HEK293T (cell line): ENCODE data around the gene DMKN.

Experiments
- CTCF ChIA-PET: fragments of 350-600 bp; formaldehyde crosslinking; extraction: SDS; loops from one replicate; lab custom pipeline; 2021; ENCODE audit warnings: antibody characterized with exemption, inconsistent platforms; lab: Yijun Ruan, JAX
- POLR2A ChIA-PET: fragments of 350-600 bp; formaldehyde crosslinking; extraction: SDS; loops from one replicate; lab custom pipeline; 2020; ENCODE audit warnings: antibody characterized with exemption, inconsistent platforms; lab: Yijun Ruan, JAX
- DNase-seq: peaks from one replicate; pipeline ENCODE4 v3.0.0; 2012; ENCODE audit warnings: mixed read lengths; ENCODE audit errors: extremely low spot score
- ARNT ChIP-seq: fragments of 450-650 bp; IDR thresholded peaks from 2 replicates; pipeline ENCODE4 v1.6.1; 2017; ENCODE audit warnings: mild to moderate bottlenecking
- BHLHE40 ChIP-seq: fragments of 450-650 bp; IDR thresholded peaks from 2 replicates; pipeline ENCODE4 v1.6.1; 2016; ENCODE audit warnings: mild to moderate bottlenecking, moderate library complexity, borderline replicate concordance
- CTBP1 ChIP-seq: fragments of 450-650 bp; IDR thresholded peaks from 2 replicates; pipeline ENCODE4 v1.6.1; 2016; ENCODE audit warnings: borderline replicate concordance
- ELF4 ChIP-seq: fragments of 450-650 bp; IDR thresholded peaks from 2 replicates; pipeline ENCODE4 v1.6.1; 2017; ENCODE audit warnings: antibody characterized with exemption
- FOXA1 ChIP-seq: fragments of 450-650 bp; IDR thresholded peaks from 2 replicates; pipeline ENCODE4 v1.6.1; 2016; ENCODE audit warnings: mild to moderate bottlenecking
- FOXK2 ChIP-seq: fragments of 450-650 bp; IDR thresholded peaks from 2 replicates; pipeline ENCODE4 v1.6.1; 2016; ENCODE audit warnings: mild to moderate bottlenecking
- FOXM1 ChIP-seq: fragments of 450-650 bp; IDR thresholded peaks from 2 replicates; pipeline ENCODE4 v1.6.1; 2017; ENCODE audit warnings: mild to moderate bottlenecking, borderline replicate concordance
- HDGF ChIP-seq: fragments of 450-650 bp; IDR thresholded peaks from 2 replicates; pipeline ENCODE4 v1.6.1; 2017; ENCODE audit warnings: antibody characterized with exemption, borderline replicate concordance
- L3MBTL2 ChIP-seq: fragments of 450-650 bp; conservative IDR thresholded peaks from 2 replicates; pipeline ENCODE4 v1.6.1; 2016; ENCODE audit warnings: mild to moderate bottlenecking
- LEF1 ChIP-seq: fragments of 450-650 bp; IDR thresholded peaks from 2 replicates; pipeline ENCODE4 v1.6.1; 2017; ENCODE audit warnings: mild to moderate bottlenecking, borderline replicate concordance
- NFRKB ChIP-seq: fragments of 450-650 bp; IDR thresholded peaks from 2 replicates; pipeline ENCODE4 v1.6.1; 2016; ENCODE audit warnings: mild to moderate bottlenecking, moderate library complexity
- SP1 ChIP-seq: fragments of 450-650 bp; IDR thresholded peaks from 2 replicates; pipeline ENCODE4 v1.6.1; 2017
- SUZ12 ChIP-seq: fragments of 450-650 bp; IDR thresholded peaks from 2 replicates; pipeline ENCODE4 v1.6.1; 2016; ENCODE audit warnings: mild to moderate bottlenecking
- TARDBP ChIP-seq: fragments of 450-650 bp; IDR thresholded peaks from 2 replicates; pipeline ENCODE4 v1.6.1; 2016
- ZNF384 ChIP-seq: fragments of 450-650 bp; IDR thresholded peaks from 2 replicates; pipeline ENCODE4 v1.6.1; 2016
- TF ChIP-seq, protein P1 (sequence below): fragments of 450-650 bp; IDR thresholded peaks from 2 replicates; pipeline ENCODE4 v1.6.1; 2016

Gene DMKN

DNA sequence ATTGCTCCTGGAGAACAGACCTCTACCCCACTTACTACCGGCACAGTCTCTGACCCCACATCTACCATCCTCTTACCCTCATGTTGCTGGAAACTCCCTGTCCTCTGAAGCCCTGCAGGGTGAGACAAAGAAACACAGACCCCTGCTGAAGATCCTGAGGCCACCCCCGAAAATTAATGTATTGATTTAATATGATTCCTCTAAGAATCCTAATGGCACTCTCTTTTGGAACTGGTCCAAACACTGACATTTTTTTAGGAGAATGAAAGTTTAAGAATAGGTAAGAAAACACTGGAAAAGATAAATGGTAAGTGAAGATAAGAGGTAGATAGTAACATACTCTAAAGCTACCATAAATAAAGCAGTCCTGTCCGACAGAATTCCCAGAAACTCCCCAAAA, 5.3 kb downstream of the DMKN start:
- ChIA-PET POLR2A (interaction anchor here (1.4 to 2.1 kb wide), 2 partner anchors 11 to 140 kb away, joined by 6 to 19 read pairs; partner anchors contain the start of gene COX6B1), CTCF (no interaction called here)
- TF ChIP-seq, protein P1, sequence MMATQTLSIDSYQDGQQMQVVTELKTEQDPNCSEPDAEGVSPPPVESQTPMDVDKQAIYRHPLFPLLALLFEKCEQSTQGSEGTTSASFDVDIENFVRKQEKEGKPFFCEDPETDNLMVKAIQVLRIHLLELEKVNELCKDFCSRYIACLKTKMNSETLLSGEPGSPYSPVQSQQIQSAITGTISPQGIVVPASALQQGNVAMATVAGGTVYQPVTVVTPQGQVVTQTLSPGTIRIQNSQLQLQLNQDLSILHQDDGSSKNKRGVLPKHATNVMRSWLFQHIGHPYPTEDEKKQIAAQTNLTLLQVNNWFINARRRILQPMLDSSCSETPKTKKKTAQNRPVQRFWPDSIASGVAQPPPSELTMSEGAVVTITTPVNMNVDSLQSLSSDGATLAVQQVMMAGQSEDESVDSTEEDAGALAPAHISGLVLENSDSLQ: no peak
- TF ChIP-seq CTBP1 (no peak), L3MBTL2 (no peak), SUZ12 (no peak), ARNT (no peak), HDGF (no peak), SP1 (no peak), ELF4 (no peak), TARDBP (no peak), BHLHE40 (no peak), FOXM1 (no peak), LEF1 (no peak), ZNF384 (no peak), FOXK2 (no peak), FOXA1 (no peak), NFRKB (no peak)
- DNase-seq: no peak

DNA sequence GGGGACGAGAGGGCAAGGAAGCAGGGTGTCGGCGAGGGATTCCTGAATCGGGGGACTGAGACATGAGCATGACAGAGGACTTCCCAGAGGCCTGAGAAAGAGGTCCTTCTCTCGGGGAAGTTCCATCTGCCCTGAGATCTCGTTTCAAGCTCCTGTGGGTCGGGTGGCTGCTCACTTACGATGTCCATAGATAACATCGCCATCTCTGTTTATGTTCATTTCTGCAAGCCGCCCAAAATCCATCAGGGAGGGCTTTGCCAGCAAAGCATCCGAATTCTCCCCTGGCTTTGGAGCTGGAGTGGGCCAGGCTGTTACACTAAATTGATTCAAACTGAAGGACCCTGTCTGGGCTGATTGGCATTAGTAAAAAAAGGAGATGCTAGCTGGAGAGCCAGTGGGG, 5.9 kb downstream of the DMKN start:
- no peak for DNase-seq
- ChIA-PET POLR2A (no interaction called here), CTCF (no interaction called here)
- TF ChIP-seq ZNF384 (no peak), SP1 (no peak), BHLHE40 (no peak), ARNT (no peak), ELF4 (no peak), LEF1 (no peak), L3MBTL2 (no peak), FOXM1 (no peak), NFRKB (no peak), TARDBP (no peak), HDGF (no peak), FOXK2 (no peak), SUZ12 (no peak)
- TF ChIP-seq, protein P1: no peak

DNA sequence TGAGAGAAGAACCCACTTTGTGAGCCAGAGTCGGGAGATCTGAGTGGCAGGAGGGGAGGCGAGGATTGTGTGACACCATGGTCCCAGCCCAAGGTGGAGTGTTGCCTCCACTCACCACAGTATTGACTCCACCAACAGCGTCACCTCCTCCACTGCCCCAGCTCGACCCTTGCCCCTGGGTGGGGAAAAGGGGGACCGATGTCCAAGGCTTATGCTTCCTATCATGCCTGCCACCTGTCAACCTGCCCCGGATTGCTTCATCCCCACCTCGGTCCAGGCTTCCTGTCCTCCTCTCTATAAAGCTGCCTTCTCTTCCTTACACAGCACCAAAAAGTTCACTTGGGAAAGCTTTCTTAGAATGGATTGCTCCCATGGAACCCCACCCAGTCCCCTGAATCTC, 7.4 kb downstream of the DMKN start:
- no peak for DNase-seq
- POLR2A ChIA-PET: interaction anchor here (2.0 kb wide), 1 partner anchor 9 kb away, joined by 14 read pairs; no protein-coding TSS in a partner anchor
- TF ChIP-seq SP1 (no peak), FOXA1 (no peak), BHLHE40 (no peak)
- CTCF ChIA-PET: interaction anchor here (1.3 kb wide), 1 partner anchor 11 kb away, joined by 6 read pairs; no protein-coding TSS in a partner anchor

DNA sequence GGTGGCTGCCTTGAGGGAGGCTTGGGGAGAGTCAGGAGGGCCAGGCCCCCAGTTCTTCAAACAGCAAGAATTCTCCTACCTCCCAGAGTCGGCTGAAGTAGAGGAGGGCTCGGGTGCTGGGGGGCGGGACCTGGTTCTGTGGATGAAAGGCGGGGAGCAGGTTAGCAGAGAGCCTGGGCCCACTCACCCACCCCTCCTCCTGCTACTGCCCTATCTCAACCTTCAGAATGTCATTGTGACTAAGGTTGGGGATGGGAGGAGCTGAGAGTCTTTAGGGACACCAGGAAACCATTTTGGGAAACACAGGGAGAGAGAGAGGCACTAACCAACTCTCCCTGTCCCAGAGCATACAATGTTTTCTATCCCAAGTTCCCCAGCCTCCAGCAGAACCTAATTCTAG, 10.7 kb downstream of the DMKN start:
- ChIA-PET POLR2A (interaction anchor here (1.1 kb wide), 1 partner anchor 8 kb away, joined by 8 read pairs; no protein-coding TSS in a partner anchor), CTCF (interaction anchor here (0.9 kb wide), 1 partner anchor 8 kb away, joined by 4 read pairs; no protein-coding TSS in a partner anchor)
- no peak for DNase-seq

DNA sequence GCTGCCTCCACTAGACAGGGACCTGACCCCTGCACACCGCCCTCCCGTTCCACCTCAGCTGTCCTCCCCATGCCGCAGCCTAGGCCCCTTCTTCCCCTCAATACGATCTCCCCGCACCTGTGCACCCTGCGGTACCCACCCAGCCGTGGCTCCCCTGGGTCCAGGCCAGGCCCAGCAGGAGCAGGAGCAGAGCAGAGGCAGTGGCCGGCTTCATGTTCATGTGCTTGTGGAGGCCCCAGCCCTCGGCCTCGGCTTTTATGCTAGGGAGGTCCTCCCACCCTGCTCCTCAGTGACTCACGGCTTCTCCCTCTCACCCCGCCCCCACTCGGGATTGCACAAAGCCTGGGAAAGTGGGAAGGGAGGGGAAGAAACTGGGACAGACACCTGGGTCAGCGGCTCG, 11.8 kb downstream of the DMKN start:
- TF ChIP-seq ZNF384 (no peak), FOXA1 (no peak), ELF4 (no peak), HDGF (no peak), SUZ12 (no peak), TARDBP (no peak), LEF1 (no peak), NFRKB (no peak), FOXM1 (no peak)
- TF ChIP-seq, protein P1: no peak
- POLR2A ChIA-PET: interaction anchor here (1.1 kb wide), 1 partner anchor 9 kb away, joined by 8 read pairs; no protein-coding TSS in a partner anchor
- CTCF ChIA-PET: interaction anchor here (0.9 kb wide), 1 partner anchor 9 kb away, joined by 4 read pairs; no protein-coding TSS in a partner anchor

More for the DNA sequence above, 10.7 kb downstream of the DMKN start:
- TF ChIP-seq ELF4 (no peak), LEF1 (no peak), CTBP1 (no peak), HDGF (no peak), FOXM1 (no peak)

DNA sequence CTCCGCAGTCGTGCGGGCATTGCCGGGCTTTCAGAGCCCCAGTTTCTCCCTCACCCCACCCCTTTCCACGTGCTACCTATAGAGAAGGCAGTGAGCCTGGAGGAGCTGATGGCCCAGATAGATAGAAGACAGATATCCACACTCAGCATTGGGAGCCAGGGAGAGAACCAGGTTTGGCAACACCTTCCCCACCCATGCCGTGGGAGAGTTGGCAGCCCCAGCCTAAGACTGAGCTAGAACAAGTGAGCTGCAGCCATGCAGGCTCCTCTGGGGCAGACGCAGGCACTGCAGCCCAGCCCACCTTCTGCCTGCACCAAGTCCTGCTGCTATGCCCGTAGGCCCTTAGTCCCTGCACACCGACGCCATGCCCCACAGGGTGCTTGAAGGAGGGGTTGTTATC, 12.8 kb downstream of the DMKN start:
- DNase-seq: no peak
- TF ChIP-seq ZNF384 (no peak), L3MBTL2 (no peak), FOXA1 (no peak), ARNT (no peak), LEF1 (no peak), FOXM1 (no peak), SUZ12 (no peak), HDGF (no peak), BHLHE40 (no peak), SP1 (no peak)
- TF ChIP-seq, protein P1: no peak
- CTCF ChIA-PET: no interaction called here
- POLR2A ChIA-PET: interaction anchor here (1.8 kb wide), 1 partner anchor 10 kb away, joined by 8 read pairs; no protein-coding TSS in a partner anchor

More for the DNA sequence above, 11.8 kb downstream of the DMKN start:
- no peak for DNase-seq
